Measurements from ENCODE around the gene MMP15.
A peak's percentile ranks its signal among the peaks of the same experiment; 100 is the strongest.

MMP15 gene

DNA sequence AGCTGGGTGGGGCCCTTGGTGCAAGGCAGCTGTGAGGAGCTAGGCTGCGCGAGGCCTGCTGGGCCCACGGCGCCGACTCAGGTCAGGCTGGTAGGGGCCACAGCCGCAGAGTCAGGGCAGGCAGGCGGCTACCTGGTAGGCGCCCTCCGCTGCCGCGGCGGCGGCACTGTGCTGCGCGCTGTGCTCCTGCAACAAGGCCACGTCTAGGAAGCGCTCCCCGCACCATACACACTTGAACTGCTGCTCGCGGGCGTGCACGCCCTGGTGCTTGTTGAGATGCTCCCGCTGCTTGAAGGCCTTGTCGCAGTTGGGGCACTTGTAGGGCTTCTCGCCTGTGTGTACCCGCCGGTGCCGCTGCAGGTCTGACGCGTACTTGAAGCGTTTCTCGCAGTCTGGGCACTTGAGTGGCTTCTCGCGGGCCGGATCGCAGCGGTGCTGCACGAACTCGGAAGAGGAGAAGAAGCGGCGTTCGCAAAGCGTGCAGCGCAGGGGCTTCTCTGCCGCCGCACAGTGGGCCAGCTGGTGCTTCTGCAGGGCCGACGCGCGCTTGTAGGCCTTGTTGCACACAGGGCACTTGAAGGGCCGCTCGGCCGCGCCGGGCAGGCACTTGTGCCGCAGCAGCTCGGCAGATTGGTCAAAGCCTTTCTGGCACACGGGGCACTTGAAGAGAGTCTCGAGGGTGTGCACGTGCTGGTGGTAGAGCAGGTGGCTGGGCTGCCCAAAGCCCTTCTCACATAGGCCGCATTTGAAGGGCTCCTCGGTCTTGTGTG lies 29.0 kb upstream of the MMP15 start:
- no peak for DNase-seq (ENCODE audit: low read depth)
- H3K4me3 ChIP-seq (ENCODE audit: low read depth, low read length) = no peak overlapping the region
- TF ChIP-seq, protein P1, sequence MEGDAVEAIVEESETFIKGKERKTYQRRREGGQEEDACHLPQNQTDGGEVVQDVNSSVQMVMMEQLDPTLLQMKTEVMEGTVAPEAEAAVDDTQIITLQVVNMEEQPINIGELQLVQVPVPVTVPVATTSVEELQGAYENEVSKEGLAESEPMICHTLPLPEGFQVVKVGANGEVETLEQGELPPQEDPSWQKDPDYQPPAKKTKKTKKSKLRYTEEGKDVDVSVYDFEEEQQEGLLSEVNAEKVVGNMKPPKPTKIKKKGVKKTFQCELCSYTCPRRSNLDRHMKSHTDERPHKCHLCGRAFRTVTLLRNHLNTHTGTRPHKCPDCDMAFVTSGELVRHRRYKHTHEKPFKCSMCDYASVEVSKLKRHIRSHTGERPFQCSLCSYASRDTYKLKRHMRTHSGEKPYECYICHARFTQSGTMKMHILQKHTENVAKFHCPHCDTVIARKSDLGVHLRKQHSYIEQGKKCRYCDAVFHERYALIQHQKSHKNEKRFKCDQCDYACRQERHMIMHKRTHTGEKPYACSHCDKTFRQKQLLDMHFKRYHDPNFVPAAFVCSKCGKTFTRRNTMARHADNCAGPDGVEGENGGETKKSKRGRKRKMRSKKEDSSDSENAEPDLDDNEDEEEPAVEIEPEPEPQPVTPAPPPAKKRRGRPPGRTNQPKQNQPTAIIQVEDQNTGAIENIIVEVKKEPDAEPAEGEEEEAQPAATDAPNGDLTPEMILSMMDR (IDR thresholded peaks at IDR 0.05; ENCODE audit: insufficient read depth, low read depth, low read length, missing control alignments) = no peak

DNA sequence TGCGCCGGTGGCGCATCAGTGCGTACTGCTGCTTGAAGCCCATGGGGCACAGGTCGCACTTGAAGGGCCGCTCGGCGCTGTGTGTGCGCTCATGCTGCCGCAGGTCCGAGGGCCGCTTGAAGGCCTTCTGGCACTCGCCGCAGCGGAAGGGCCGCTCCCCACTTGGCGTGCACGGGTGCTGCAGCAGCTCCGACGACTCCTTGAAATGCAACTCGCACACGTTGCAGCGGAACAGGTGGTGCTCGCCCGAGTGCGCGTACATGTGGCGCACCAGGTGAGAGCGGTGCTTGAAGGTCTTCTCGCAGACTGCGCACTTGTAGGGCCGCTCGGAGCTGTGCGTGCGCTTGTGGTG lies 28.4 kb upstream of the MMP15 start:
- H3K4me3 ChIP-seq (ENCODE audit: low read depth, low read length) = no peak overlapping the region
- TF ChIP-seq, protein P1 (IDR thresholded peaks at IDR 0.05; ENCODE audit: insufficient read depth, low read depth, low read length, missing control alignments) = no peak
- no peak for DNase-seq (ENCODE audit: low read depth)

- TF ChIP-seq, protein P1 (IDR thresholded peaks at IDR 0.05; ENCODE audit: insufficient read depth, low read depth, low read length, missing control alignments) = no peak
- DNase-seq (ENCODE audit: low read depth) = no peak
- H3K4me3 ChIP-seq (ENCODE audit: low read depth, low read length) = no peak overlapping the region
Observed at GRCh38 chr16:57997528-57998265, 27.9 kb upstream of the MMP15 start.

DNA sequence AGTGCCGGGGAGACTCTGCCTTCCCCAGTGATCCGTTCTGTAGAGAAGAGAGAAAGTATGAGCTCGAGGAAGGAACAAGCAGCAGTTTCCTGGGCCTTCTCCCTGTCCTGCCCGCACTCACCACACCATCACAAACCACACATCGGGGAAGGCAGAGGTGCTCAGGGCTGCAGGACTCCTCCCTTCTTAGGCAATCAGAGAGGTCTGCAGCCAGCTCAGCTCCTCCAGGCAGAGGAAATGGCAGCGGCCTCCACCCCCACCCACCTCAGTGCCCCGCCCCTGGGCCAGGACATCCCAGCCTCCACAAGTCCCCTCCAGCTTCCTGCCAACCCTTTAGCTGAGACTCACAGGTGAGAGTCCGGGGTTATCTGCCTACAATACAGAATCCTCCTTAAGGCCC lies 27.1 kb upstream of the MMP15 start:
- TF ChIP-seq, protein P1 (IDR thresholded peaks at IDR 0.05; ENCODE audit: insufficient read depth, low read depth, low read length, missing control alignments) = no peak
- H3K4me3 ChIP-seq (ENCODE audit: low read depth, low read length) = no peak overlapping the region
- no peak for DNase-seq (ENCODE audit: low read depth)

DNA sequence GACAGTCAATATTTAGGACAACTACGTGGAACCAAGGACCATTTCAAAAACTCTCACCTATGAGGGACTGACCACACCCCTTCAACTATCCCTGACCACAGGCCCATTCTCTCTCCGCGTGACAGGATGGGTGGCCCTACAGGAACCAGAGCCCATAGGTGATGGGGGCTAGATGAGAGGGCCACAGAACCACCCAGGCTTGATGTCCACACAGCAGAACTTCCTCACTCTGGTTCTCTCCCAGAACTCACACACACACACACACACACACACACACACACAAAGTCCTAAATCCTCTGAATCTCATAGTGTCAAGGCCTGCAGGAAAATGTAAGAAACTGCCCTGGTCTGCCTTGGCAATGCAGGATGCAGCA lies 26.6 kb upstream of the MMP15 start:
- DNase-seq (ENCODE audit: low read depth) = no peak
- no peak overlapping the region for H3K4me3 ChIP-seq (ENCODE audit: low read depth, low read length)
- TF ChIP-seq, protein P1 (IDR thresholded peaks at IDR 0.05; ENCODE audit: insufficient read depth, low read depth, low read length, missing control alignments) = no peak

DNA sequence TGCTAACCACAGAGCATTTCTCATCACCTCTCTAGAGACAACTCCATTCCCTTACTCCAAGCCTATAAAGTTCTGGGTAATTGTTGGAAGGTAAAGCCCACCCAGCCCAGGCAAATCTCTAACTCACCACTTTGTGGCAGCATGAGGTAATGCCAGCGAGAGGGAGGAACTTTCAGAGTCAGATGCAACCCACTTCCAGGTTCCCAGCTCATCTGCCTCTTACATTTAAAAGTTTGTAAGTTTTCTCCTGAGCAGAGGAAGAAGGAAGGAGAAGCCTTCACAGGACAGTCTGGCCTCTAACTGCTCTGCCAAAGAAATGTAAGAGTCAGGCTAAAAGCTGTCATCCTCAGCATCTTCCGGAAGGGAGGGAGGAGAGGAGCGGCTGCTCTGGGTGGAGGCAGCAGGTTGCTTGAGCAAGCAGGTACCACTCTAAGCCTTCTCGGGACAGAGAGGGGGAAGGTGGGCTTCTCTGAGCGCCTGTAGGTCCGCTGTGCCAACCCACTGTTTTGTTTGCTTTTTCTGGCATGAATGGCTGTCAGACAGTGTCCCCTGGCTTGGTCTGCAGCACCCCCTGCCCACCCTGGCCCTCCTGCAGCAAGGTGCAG lies 26.1 kb upstream of the MMP15 start:
- TF ChIP-seq, protein P1 (IDR thresholded peaks at IDR 0.05; ENCODE audit: insufficient read depth, low read depth, low read length, missing control alignments) = no peak
- peak overlapping the region; percentile 69 for H3K4me3 ChIP-seq (ENCODE audit: low read depth, low read length)
- peak; percentile 35 for DNase-seq (ENCODE audit: low read depth)

Measured in GM12865 (cell line).